PC-9 (cell line): ENCODE data around the gene AFF2. TPM values are rescaled to one million over a fixed set of nuclear protein-coding genes. Genes with fewer than 3 reads are reported as not detected.

Experiments used
- BruUV-seq: library from RNA; stranded (reverse); fragments of 400-500 nt; replicated peaks from 2 replicates; lab custom pipeline; 2021; lab: Mats Ljungman, UMichigan
- CTCF ChIA-PET: fragments of 300-600 bp; sonication (Branson Sonifier 250); formaldehyde crosslinking; loops from one replicate; lab custom pipeline; 2022; ENCODE audit warnings: antibody characterized with exemption; lab: Charles Lee
- POLR2A ChIA-PET: fragments of 300-600 bp; sonication (Branson Sonifier 250); formaldehyde crosslinking; loops from one replicate; lab custom pipeline; 2022; ENCODE audit warnings: antibody characterized with exemption; ENCODE audit not compliant: unreplicated experiment; lab: Charles Lee
- DNase-seq, 2 experiments: peaks; one replicate each; pipeline versions ENCODE4 v3.0.0 to v3.0.0-alpha.2; 2015 to 2022; ENCODE audit warnings: mixed read lengths in 1 of 2
- H2AFZ ChIP-seq: fragments of 200-600 bp; sonication (generic); 2 replicates; pipeline ENCODE4 v1.8.1; 2017; ENCODE audit warnings: antibody characterized with exemption
- H3F3A ChIP-seq: fragments of 200-600 bp; sonication (generic); 2 replicates; pipeline ENCODE4 v1.8.1; 2017; ENCODE audit warnings: antibody characterized with exemption, mild to moderate bottlenecking, low read depth; ENCODE audit not compliant: insufficient read depth
- H3K27ac ChIP-seq: fragments of 200-600 bp; sonication (generic); 2 replicates; pipeline ENCODE4 v1.6.1; 2016; ENCODE audit warnings: mixed run types
- H3K27me3 ChIP-seq: fragments of 200-600 bp; sonication (generic); 2 replicates; pipeline ENCODE4 v1.6.1; 2016; ENCODE audit warnings: low read depth, mixed run types; ENCODE audit not compliant: insufficient read depth
- H3K36me3 ChIP-seq: fragments of 200-600 bp; sonication (generic); 2 replicates; pipeline ENCODE4 v1.6.1; 2016; ENCODE audit warnings: low read depth, mixed run types
- H3K4me1 ChIP-seq: fragments of 200-600 bp; sonication (generic); replicated peaks from 2 replicates; pipeline ENCODE4 v1.6.1; 2016; ENCODE audit warnings: mixed run types; ENCODE audit not compliant: insufficient read depth
- H3K4me2 ChIP-seq: fragments of 200-600 bp; sonication (generic); 2 replicates; pipeline ENCODE4 v1.6.1; 2017; ENCODE audit warnings: mixed run types
- H3K4me3 ChIP-seq: fragments of 200-600 bp; sonication (generic); 2 replicates; pipeline ENCODE4 v1.6.1; 2016; ENCODE audit warnings: mixed run types
- H3K79me2 ChIP-seq: fragments of 200-600 bp; sonication (generic); 2 replicates; pipeline ENCODE4 v1.6.1; 2017; ENCODE audit warnings: low read depth, mixed run types
- H3K9me2 ChIP-seq: fragments of 200-600 bp; sonication (generic); 2 replicates; pipeline ENCODE4 v1.8.1; 2017; ENCODE audit warnings: mild to moderate bottlenecking; ENCODE audit not compliant: insufficient read depth
- H3K9me3 ChIP-seq: fragments of 200-600 bp; sonication (generic); 2 replicates; pipeline ENCODE4 v1.8.1; 2016; ENCODE audit warnings: low read depth; ENCODE audit not compliant: insufficient read depth
- H4K20me1 ChIP-seq: fragments of 200-600 bp; sonication (generic); 2 replicates; pipeline ENCODE4 v1.8.1; 2017; ENCODE audit not compliant: insufficient read depth
- EZH2 ChIP-seq: fragments of 200-600 bp; sonication (generic); IDR thresholded peaks from 2 replicates; pipeline ENCODE4 v1.8.0; 2017; ENCODE audit warnings: antibody characterized with exemption, low read depth
- intact Hi-C: fragments of 100-400 bp; cut with micrococcal nuclease; formaldehyde crosslinking; loops from one replicate; pipeline ENCODE4 v1.10.0; 2022; ENCODE audit not compliant: unreplicated experiment
- total RNA-seq: library from RNA; stranded (reverse); gene quantifications from 2 replicates; pipeline ENCODE4 v1.2.3, GENCODE V29; 2021
- TF ChIP-seq, protein P1 (sequence below): fragments of 200-600 bp; sonication (generic); conservative IDR thresholded peaks from 2 replicates; pipeline ENCODE4 v1.6.1; 2017; ENCODE audit warnings: mixed run types, antibody characterized with exemption, mild to moderate bottlenecking, moderate library complexity

The AFF2 gene
- total RNA-seq, 1 experiment from 2014 or later = not detected

DNA sequence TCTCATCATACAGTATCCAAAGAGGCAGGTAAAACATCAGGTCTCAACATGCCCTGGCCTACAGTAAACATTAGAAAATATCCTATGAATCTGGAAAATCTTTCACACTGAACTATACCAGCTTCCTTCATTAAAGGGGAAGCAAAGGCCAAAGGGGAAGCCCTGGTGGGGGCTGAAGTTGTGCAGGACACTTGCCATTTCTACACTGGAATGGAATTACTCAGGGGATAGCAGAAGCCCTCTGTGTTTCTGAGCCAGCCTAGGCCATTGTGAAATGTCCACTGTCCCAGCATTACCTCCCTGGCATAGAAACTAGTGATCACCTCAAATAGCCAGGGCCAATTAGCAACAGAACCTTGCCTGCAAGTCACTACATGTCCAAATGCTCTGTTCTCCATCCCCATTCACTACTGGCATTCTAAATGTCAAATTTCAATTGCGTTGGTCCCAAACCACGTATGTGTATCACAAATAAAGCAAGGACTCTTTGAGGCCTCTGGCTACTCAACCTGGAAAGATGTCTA, 429.9 kb downstream of the AFF2 start:
- no peak overlapping the region for H3K4me2 ChIP-seq

DNA sequence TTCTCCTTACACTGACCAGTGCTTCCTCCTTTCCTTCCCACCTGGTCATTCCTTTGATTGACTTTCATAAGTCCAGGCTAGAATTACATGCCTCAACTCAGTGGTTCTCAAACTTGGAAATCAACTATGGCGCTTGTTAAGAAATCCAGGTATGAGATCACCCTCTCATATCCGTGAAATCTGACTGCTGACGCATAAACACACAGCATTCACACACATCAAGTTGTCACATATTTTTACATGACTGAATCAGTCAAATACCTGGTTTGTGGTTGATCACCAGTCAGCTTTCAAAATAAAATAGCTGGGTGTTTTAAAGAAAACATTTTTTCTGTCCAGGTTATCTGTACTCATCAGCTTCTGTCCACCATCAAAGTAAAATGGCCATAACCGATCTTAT, 433.5 kb downstream of the AFF2 start:
- ChIA-PET CTCF (no interaction called here), POLR2A (interaction anchor here (0.6 kb wide), 1 partner anchor 15 kb away, joined by 6 read pairs; no protein-coding TSS in a partner anchor)
- no TSS peak for BruUV-seq
- no peaks in the 10 kb centered on the region for H4K20me1 ChIP-seq
- H2AFZ ChIP-seq = no peak overlapping the region
- H3K9me3 ChIP-seq = no peaks in the 10 kb centered on the region
- TF ChIP-seq EZH2 = no peak
- TF ChIP-seq, protein P1, sequence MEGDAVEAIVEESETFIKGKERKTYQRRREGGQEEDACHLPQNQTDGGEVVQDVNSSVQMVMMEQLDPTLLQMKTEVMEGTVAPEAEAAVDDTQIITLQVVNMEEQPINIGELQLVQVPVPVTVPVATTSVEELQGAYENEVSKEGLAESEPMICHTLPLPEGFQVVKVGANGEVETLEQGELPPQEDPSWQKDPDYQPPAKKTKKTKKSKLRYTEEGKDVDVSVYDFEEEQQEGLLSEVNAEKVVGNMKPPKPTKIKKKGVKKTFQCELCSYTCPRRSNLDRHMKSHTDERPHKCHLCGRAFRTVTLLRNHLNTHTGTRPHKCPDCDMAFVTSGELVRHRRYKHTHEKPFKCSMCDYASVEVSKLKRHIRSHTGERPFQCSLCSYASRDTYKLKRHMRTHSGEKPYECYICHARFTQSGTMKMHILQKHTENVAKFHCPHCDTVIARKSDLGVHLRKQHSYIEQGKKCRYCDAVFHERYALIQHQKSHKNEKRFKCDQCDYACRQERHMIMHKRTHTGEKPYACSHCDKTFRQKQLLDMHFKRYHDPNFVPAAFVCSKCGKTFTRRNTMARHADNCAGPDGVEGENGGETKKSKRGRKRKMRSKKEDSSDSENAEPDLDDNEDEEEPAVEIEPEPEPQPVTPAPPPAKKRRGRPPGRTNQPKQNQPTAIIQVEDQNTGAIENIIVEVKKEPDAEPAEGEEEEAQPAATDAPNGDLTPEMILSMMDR = no peak
- H3K27me3 ChIP-seq = no peaks in the 10 kb centered on the region
- no peaks in the 10 kb centered on the region for H3K4me1 ChIP-seq
- H3K36me3 ChIP-seq = no peaks in the 10 kb centered on the region
- no peak overlapping the region for H3K27ac ChIP-seq
- intact Hi-C loops = no loop called here
- H3K4me3 ChIP-seq = no peak overlapping the region
- no peak for DNase-seq
- H3F3A ChIP-seq = no peaks in the 10 kb centered on the region
- H3K9me2 ChIP-seq = no peaks in the 10 kb centered on the region
- no peaks in the 10 kb centered on the region for H3K79me2 ChIP-seq
- no peak overlapping the region for H3K4me2 ChIP-seq

More for the DNA sequence above, 429.9 kb downstream of the AFF2 start:
- no peaks in the 10 kb centered on the region for H3K36me3 ChIP-seq
- TF ChIP-seq, protein P1 = no peak
- no peak for TF ChIP-seq EZH2
- BruUV-seq = no TSS peak
- no peaks in the 10 kb centered on the region for H3K9me2 ChIP-seq
- no peaks in the 10 kb centered on the region for H3F3A ChIP-seq
- H3K79me2 ChIP-seq = no peaks in the 10 kb centered on the region
- intact Hi-C loops = no loop called here
- H4K20me1 ChIP-seq = no peaks in the 10 kb centered on the region
- no peaks in the 10 kb centered on the region for H3K27me3 ChIP-seq
- H3K27ac ChIP-seq = no peak overlapping the region
- no peaks in the 10 kb centered on the region for H3K4me1 ChIP-seq
- H2AFZ ChIP-seq = no peak overlapping the region
- DNase-seq = no peak
- H3K9me3 ChIP-seq = no peaks in the 10 kb centered on the region
- POLR2A ChIA-PET = no interaction called here
- CTCF ChIA-PET = no interaction called here
- H3K4me3 ChIP-seq = no peak overlapping the region

DNA sequence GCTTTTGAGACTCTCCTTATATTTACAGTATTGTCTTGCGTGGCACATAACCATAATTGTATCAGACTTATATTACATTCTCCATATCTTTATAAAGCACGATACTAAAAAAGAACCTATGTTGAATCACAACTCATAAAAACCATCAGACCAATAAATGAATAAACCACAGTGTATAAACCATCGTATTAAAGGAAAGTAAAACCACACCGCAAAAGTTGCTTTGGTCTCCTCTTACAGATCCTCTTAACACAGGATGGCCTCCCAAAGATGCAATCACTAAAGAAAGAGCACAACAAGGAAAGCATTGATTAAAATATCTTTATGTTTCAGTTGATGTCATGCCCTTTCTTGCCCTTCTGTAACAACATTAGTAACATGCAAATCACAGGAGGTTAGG, 437.9 kb downstream of the AFF2 start:
- H3K27ac ChIP-seq = no peak overlapping the region
- H3K9me3 ChIP-seq = no peaks in the 10 kb centered on the region
- H3F3A ChIP-seq = no peaks in the 10 kb centered on the region
- intact Hi-C loops = no loop called here
- CTCF ChIA-PET = no interaction called here
- TF ChIP-seq, protein P1 = no peak
- TF ChIP-seq EZH2 = no peak
- H3K36me3 ChIP-seq = no peaks in the 10 kb centered on the region
- H3K27me3 ChIP-seq = peaks cover 1% of the 10 kb centered on the region; the same call in 1 of the 2 replicates
- H3K4me1 ChIP-seq = no peaks in the 10 kb centered on the region
- POLR2A ChIA-PET = no interaction called here
- H3K9me2 ChIP-seq = no peaks in the 10 kb centered on the region
- H4K20me1 ChIP-seq = no peaks in the 10 kb centered on the region
- no peak overlapping the region for H3K4me3 ChIP-seq
- DNase-seq = no peak
- BruUV-seq = no TSS peak
- H3K79me2 ChIP-seq = no peaks in the 10 kb centered on the region
- H2AFZ ChIP-seq = no peak overlapping the region
- no peak overlapping the region for H3K4me2 ChIP-seq
